T47D (cell line): ENCODE results near the gene RUFY1.
"Not testable (repeated sequence)": the region's sequence is repeated elsewhere in the genome, so short reads cannot be mapped to it uniquely, and the experiment has no call there.

Experiments used
- DNase-seq, 2 experiments: peaks; one replicate each; pipeline versions ENCODE4 v3.0.0 to v3.0.0-alpha.2; 2011 to 2012; ENCODE audit warnings: low read depth in 1 of 2, low spot score in 1 of 2
- JUND ChIP-seq: IDR thresholded peaks from 2 replicates; pipeline ENCODE4 v1.6.1; 2012; ENCODE audit warnings: low read depth
- in situ Hi-C: cut with HindIII; loops from 2 replicates; pipeline ENCODE4 v1.10.0; 2016; ENCODE audit warnings: low sequenced_read_pairs, low pct_unique_long_range_greater_than_20kb

Gene RUFY1

GRCh38 chr5:179550511-179551342 lies at the start of gene RUFY1:
Gene RUFY1 (plus strand): TSS chr5:179550554. CDS start chr5:179550570, 16 bp downstream.
- peak; percentile 87 to 93 for DNase-seq
- in situ Hi-C loops, result no loop called here
- TF ChIP-seq JUND, result no peak

GRCh38 chr5:179501997-179502396 lies 48.4 kb upstream of the RUFY1 start:
- DNase-seq, in situ Hi-C loops: not testable (repeated sequence)

- in situ Hi-C loops, DNase-seq: not testable (repeated sequence)
Measured at GRCh38 chr5:179502420-179502819, 47.9 kb upstream of the RUFY1 start.

GRCh38 chr5:179504191-179504590 lies 46.2 kb upstream of the RUFY1 start:
- DNase-seq, result no peak
- in situ Hi-C loops, result no loop called here
- no peak for TF ChIP-seq JUND

GRCh38 chr5:179504600-179505396 lies 45.6 kb upstream of the RUFY1 start:
- in situ Hi-C loops, result no loop called here
- no peak for TF ChIP-seq JUND
- no peak for DNase-seq

- in situ Hi-C loops, result no loop called here
- no peak for TF ChIP-seq JUND
- DNase-seq, result no peak
Measured at GRCh38 chr5:179505636-179506261, 44.6 kb upstream of the RUFY1 start.

- DNase-seq, result no peak
- TF ChIP-seq JUND, result no peak
- in situ Hi-C loops, result no loop called here
Measured at GRCh38 chr5:179509239-179509638, 41.1 kb upstream of the RUFY1 start.

GRCh38 chr5:179509845-179510244 lies 40.5 kb upstream of the RUFY1 start:
- no peak for TF ChIP-seq JUND
- in situ Hi-C loops, result no loop called here
- no peak for DNase-seq

- no peak for DNase-seq
- in situ Hi-C loops, result no loop called here
- no peak for TF ChIP-seq JUND
Measured at GRCh38 chr5:179512452-179513000, 37.8 kb upstream of the RUFY1 start.

- DNase-seq, in situ Hi-C loops: not testable (repeated sequence)
Measured at GRCh38 chr5:179515501-179515900, 34.9 kb upstream of the RUFY1 start.

- DNase-seq, result no peak
- in situ Hi-C loops, result no loop called here
- TF ChIP-seq JUND, result no peak
Measured at GRCh38 chr5:179516221-179516620, 34.1 kb upstream of the RUFY1 start.

GRCh38 chr5:179517746-179518145 lies 32.6 kb upstream of the RUFY1 start:
- in situ Hi-C loops, DNase-seq: not testable (repeated sequence)

GRCh38 chr5:179518369-179518768 lies 32.0 kb upstream of the RUFY1 start:
- DNase-seq, in situ Hi-C loops: not testable (repeated sequence)

GRCh38 chr5:179519416-179520070 lies 30.8 kb upstream of the RUFY1 start:
- in situ Hi-C loops, result not testable (repeated sequence)

GRCh38 chr5:179522107-179522506 lies 28.2 kb upstream of the RUFY1 start:
- in situ Hi-C loops, DNase-seq: not testable (repeated sequence)

More at GRCh38 chr5:179519416-179520070, 30.8 kb upstream of the RUFY1 start:
- DNase-seq, result peak; percentile 37 to 88
